Measurements from ENCODE around the gene BPIFB2. TPM values are rescaled to one million over a fixed set of nuclear protein-coding genes. Genes with fewer than 3 reads are reported as not detected.

BPIFB2 gene
- polyA plus RNA-seq, 5 donors, result not detected

DNA sequence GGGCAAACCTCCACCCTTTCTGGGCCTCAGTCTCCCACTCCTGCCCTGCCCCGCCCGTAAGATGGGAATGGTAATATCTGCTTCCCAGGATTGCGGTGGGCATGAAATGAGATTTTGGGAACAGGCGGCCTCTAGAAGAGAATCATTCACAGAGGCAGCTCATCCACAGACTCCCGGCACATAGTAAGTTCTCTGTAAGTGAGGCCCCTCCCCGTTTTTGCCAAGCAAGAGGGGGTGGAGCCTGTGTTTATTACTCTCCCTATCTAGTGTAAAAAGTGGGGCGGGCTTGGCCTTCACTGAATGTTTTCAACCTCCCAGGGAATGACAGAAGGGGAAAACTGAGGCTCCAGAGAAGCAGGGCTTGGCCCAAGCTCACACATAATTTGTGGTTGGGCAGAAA lies 23.3 kb upstream of the BPIFB2 start:
- no peak for DNase-seq

DNA sequence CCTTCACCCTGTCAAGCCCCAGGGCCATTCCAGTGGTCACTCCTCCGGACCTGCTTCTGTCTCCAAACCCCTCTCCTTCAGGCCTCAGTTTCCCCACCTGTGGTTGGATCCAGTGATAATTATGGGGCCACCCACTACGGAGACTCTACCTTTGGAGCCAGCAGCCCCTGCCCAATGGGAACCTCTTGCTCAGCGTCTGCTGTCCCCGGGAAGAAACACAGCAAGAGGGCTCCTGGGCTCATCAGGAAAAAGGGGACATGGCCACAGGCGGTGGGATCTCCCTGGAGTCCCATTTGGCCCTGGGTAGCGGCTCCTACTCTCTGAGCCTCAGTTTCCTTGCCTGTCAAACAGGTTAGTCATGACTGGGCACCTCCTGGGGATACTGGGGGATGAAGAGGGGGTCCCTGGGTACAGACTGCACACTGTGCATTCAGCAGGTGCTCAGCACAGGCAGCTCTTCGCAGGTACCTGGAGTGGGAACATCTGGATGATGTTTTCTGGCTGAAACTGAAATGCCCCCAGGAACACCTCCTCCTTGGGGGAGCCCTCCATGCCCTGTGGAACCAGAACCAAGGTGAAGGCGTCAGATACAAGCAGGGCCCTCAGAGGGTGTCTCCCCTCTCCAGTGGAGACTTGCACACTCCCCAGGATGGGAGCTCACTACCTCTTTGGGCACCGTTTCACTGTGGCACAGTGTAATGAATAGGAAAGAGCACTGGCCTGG lies 22.7 kb upstream of the BPIFB2 start:
- DNase-seq, result no peak

DNA sequence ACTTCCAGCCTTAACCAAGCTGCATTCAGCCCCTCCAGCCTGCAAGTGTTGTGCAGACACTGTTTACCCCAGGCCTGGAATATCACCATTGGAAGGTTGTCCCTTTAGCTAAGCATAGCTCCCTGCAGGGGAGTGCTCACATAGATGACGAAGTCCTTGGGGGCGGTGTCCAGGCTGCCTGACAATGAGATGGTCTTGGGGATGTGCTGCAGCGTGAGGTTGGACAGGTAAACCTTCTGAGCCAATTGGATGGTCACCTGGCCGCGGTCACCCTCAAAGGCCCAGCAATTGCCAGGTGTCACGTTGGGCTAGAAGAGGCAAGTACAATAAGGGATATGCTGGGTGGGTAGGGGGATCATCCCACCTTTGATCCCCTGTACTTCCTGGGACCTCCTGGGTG lies 21.9 kb upstream of the BPIFB2 start:
- no peak for DNase-seq

DNA sequence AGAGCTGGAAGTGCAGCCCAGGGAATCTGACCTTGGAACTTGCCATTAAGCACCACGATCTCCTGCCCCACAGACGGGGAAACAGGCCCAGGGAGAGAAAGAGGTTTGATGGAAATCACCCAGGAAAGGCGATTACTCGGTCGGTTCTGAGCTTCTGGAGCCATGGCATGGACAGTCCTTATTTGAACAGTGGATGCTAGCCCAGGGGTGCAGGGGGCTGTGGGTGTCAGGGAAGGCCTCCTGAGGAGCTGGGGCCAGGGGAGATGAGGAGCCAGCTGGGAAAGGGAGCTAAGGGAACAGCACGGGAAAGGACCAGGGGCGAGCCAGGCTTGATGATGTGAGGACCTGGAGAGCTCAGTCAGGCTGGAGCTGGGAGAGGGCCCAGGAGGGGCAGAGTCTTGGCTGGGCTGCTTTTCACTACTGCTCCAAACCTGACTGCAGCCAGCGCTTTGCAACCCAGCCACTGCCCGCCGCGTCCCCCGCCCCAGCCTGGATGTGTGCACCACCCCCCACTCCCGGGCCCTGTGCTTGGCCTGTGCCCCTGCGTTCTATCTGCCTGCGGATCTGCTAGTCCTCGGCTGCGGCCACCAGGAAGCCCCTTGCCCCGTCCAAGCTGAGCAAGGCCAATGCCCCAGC lies 21.1 kb upstream of the BPIFB2 start:
- DNase-seq, result no peak

DNA sequence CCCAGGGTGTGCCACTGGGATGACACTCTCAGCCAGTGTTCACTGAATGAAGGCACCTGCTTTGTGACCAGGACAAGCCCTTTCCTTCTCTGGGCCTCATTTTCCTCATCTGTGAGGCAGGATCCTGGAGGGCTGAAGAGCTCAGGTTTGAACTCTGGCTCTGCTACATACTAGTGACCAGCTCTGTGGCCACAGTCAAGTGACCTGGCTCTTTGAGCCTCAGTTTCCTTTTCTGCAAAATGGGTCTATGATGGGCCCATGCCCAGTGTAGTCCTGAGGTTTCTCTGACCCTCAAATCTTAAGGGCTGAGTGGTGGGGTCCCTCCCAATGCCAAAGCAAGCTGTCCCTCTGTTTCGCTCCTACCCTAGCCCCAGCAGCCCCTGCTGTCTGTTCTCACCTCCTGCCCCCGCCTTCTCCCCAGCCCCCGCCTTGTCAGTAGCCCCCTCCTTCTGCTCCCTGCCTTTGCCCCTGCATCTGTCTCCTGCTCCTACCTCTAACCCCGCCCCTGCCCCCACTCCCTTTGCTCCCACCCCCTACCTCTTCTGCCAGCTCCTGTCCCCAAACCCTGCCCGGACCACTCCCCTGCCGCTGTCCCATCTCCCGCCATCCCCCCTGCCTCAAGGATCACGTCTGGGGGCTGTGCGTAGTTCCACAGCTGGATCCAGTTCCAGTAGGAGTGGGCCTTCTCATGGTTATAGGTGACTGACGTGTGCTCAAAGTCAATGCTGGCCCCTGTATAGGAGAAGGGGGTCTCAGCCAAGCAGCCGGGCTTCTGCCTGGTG lies 20.3 kb upstream of the BPIFB2 start:
- no peak for DNase-seq

DNA sequence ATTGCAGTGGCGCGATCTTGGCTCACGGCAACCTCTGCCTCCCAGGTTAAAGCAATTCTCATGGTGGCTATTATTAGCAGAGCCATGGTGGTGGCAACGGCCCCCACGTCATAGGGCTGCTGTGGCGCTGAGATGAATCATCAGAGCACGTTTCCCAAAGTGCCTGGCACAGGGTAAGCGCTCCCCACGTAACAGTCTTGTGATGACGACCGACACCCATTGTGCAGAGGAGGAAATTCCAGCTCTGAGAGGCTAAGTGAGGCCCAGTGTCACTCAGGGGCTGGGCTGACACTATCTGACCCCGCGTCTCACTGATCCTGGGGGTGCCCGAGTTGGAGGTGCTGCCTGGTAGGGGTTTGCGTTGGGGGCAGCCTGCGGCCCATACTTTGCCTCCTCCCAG lies 19.5 kb upstream of the BPIFB2 start:
- DNase-seq, result no peak

DNA sequence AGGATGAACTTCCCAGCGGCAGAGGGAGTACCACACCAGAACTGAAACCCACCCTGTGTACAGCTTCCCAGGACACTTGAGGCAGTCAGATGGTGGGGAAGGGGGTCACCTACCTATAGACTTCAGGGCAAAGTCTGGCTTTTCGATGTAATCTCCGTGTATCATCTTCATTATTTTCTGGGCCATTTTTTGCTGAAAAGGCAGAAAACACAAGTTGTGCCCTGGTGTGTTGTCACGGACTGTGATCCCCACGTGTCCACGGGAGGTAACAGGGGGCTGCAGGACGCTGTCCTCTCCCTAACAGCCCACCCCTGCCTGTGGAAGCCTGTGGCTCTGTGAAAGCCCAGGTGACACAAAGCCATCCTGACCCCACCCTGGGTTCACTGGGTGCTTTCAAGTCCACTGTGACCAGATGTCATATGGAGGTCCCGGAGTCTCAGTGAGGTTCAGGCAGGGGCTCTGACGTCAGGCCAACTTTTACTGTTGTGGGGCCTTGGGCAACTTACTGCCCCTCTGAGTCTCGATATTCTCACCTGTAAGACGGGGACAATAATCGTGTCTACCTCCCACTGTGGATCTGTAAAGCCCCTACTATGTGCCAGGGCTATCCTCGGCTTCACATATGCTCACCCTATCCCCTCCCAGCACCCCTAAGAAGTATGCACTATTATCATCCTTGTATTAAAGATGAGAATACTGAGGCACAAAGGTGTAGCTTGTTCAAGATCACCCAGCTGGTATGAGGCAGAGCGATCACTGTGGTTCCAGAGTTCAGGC lies 17.8 kb upstream of the BPIFB2 start:
- DNase-seq, result no peak

DNA sequence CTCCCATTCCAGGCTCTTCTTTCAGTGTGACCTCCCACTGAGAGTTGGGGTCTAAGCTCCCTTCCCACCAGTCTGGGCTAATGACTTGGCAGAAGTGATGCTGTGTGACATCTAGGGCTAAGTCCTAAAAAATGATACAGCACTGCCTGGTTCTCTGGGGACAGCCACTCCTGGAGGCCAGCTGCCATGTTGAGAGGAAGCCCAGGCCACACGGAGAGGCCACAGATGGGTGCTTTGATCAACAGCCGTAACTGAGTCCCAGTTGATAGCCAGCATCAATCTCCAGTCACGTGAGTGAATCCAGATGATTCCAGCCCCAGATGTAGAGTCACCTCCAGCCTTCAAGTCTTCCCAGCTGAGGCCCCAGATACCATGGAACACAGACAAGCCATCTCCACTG lies 17.1 kb upstream of the BPIFB2 start:
- DNase-seq, result no peak

DNA sequence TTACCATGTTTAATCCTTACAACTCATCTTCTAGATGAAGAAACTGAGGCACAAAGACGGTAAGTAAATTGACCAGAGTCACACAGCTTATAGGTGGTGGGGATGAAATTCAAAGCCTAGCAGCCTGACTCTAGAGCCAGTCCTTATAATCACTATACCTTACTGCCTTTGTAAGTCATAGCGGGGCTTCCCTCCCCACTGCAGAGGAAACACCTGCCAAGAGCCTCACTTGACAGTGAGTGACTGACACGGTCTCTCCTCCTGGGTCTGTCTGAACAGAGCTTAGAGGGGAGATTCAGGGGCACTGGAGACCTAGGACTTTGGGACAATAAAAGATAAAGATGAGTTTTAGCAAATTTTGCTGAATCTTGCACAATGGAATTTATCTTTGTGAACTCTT lies 16.1 kb upstream of the BPIFB2 start:
- DNase-seq, result no peak

DNA sequence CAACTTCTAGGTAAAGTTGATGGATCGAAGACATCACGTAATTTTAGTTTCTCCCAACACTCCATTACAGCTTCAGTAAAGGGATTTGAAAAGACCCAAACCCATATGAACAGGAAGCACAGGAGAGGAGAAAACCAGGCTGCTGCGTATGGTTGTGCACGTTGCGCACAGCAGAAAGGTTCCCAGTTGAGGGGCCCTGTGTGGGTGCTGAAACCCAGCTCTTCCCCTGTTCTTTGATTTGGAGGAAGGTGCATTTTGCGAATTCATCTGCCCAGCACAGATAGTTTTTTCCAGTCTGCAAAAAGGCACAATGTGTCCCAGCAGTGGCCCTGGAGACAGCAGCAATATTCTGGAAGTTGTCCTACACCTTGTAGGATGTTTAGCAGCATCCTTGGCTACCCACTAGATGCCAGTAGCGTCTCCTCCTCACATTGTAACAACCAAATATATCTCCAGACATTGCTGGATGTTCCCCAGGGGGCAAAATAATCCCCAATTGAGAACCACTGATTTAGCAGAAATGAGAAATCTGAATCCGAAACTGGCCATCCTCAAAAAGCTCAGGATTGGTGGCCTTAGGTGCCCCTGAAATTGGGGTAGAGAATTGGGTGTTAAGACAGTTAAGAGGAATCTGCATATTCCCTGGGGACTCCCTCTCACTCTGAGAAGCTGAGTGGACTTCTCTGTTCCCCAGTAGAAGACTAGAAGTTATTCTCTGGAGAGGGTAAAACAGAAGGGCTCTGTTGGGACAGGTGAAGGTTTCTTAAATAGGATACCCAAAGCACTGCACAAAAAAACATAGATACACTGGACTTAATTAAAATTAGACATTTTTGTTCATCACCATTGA lies 15.5 kb upstream of the BPIFB2 start:
- DNase-seq, result no peak

DNA sequence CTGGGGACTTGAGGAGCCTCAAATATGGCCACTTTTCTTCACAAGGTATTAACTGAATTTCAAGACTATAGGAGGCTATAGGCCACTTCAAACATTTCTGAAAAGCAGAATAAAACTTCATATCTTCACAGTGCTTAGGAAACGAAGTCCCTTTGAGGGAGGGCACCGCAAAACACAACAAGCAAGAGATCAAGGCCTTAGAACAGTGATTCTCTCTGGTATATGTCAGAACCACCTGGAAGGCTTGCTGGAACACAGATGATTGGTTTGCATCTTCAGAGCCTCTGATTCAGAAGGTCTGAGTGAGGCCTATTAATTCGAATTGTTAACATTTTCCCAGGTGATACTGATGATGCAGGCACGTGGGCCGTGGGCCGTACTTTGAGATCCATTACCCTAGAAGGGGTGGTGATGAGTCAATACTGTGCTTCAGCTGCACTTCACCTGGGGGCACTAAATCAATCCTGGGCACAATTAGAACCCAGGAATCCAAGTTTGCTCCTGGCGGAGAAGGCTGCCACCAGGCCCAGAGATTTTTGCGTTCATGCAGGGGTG lies 13.9 kb upstream of the BPIFB2 start:
- DNase-seq, result no peak

DNA sequence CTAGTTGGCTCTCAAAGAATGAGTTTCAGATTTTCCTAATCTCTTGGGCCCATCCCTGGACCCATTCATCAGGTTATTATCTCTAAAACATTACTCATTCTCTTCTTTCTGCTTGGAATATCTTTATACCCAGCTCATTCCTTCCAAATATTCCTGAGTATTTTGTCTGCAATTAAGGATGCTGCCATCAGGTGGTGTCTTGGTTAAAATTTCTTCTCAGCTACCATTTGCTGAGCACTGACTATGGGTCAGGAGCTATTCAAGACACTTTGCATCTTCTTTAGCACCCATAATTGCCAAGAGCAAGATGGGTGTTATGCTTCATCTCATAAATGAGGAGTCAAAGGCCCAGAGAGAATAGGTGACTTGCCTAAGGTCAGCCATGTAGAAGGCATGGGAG lies 11.7 kb upstream of the BPIFB2 start:
- DNase-seq, result no peak

DNA sequence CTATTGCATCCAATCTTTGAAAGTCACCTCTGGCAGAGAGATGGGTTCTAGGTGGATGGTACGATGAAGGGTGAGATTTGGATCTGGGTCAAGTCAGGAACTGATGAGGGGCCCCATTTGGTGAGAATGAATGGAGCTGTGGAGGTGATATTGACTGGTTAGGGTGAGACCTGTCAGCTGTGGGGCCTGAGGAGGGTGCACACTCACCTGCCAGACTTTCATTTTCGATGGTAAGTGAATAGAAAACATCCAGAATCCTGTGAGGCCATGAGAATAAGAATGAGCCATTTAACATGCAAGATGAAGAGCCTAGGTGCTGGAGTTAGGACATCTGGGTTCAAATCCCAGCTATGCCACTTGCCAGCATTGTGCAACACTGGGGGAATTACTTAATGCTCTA lies 10.1 kb upstream of the BPIFB2 start:
- DNase-seq, result no peak

DNA sequence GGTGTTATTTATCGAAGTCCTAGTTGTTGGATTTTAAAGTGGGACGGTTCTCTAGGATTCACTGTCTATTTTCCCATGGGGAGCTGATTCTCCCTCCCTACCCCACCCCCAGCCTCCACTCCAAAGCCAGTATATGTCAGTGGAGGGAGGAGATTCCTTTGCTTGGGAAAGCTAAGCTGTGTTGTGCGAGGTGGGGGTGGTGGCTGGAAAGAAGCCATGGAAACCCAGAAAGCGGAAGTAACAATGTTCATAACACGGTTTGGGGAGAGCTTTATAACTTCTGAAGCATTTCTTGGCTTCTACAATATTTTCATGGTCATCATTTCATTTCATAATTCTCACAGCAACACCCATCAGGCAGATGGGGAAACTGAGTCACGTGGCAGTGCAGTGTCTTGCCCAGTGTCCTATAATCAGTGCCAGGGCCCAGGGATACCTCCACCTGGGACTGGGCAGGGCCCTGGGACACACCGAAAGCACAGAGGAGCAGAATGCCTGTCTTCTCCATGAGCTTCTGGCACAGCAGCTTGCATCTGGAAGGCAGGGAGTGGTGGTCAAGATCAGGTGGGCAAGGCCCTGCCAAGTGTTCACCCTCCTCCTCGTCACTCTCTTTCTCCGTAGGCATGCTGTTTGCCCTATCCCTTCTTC lies 7.8 kb upstream of the BPIFB2 start:
- DNase-seq, result peak in 1 of 2 donors; percentile 10

DNA sequence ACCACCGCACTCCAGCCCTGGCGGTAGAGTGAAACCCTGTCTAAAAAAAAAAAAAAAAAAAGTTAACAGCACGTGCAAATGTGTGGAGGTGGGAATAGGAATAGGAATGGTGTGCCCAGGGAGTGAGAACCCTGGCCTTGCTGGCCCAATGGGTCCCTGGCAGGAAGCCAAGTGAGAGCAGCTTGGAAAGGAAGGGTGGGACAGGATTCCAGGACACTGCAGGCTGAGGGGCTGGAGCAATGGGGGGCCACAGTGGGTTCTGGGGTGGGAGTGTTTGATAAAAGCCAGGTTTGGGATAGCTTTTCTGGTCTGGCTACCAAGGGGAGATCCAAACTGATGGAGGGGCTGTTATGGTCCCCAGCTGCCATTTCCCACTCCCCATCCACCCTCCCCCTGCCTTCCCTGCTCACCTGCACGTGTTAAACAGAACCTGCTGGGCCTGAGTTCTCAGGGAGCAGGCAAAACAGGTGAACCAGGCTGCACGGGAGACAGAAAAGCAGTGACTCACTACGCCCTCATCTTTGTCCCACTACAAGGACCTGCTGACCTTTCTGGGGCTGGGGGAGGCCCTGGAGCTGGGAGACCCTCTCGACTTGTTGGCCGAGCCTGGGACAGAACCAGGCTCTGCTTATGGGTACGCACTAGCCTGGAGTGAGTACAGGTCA lies 6.6 kb upstream of the BPIFB2 start:
- DNase-seq, result no peak

DNA sequence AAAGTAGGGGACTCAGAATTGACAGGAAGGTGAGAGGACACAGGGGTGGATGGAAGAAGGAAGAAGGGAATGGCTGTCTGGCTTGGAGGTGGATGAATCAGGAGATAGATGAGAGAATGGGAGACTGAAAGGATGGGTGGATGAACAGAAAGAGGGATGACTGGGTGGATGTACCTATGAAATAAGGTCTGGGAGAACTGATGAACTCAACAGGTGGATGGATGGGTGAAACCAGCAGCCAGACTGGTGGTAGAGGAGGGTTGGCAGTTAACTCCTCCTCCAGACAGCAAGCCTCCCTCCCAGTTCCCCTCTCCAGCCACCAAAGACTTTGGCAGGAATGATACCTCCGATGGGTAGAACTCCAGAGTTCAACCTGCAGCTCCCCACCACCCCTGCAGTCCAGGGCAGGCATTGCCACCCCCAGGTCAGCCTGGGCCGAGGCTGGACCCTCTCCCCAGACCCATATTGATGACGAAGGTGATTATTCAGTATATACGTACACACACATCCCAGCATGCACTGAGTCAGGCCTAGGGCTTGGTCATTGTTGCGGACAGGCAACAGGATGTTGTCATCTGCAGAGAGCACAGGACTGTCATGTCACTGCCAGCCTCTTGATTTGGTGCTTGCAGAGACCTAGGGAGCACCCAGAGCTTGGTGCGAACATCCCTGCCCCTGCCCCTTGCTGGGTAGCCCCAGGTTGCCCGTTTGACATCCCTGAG lies 5.3 kb upstream of the BPIFB2 start:
- DNase-seq, result no peak

DNA sequence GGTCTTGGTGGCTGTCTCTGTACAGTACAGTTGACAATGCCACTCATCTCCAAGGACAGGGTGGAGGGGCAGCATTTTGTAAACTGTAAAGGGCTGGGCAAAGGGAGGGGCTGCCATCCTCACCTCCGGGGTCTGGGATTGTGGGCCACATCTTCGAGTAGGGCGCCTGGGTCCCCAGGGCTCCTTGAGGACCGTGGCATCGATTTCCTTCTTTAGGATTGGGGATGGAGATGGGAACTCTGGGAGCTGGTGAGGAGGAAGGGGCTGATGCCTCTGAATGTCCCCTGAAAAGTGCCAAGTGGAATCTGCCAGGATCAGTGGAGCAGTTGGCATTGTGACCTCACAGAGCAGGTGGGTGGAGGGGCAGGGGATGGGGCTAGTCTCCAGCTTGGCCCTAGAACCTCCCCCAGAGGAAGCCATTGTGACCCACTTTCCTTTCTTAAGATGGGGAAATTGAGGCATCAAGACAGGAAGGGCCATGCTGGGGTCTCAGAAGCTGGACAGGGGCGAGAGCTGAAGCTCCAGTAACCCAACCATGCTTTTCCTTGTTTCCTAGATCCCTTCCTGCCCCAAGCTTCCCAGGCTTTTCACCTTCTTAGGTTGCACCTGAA lies 3.3 kb upstream of the BPIFB2 start, which contains the start of gene SUN5:
TSS of gene SUN5 (minus strand) at position 293 of the 611 bp plus-strand sequence. CDS start at position 200, 93 bp downstream.
- no peak for DNase-seq

DNA sequence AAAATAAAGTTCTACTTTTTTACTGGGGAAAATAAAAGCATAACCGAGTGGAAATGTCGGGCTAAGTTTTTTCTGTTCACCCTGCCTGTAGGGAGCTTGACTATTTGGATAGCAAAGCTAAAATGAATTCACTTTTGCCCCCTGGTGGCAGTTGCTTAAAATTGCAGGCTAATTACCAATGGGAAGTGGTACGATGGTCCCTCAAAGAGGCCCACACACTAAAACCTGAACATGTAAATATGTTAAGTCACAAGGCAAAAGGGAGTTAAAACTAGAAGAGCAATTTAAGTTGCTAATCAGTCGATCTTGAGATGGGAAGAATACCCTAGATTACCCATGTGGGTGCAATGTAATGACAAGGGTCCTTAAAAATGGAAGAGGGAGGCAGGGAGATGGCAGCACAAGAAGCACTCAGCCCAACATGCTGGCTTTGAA lies 2.4 kb upstream of the BPIFB2 start:
- no peak for DNase-seq
